Panc1 (cell line): ENCODE data around the gene RARS2. TPM values are rescaled to one million over a fixed set of nuclear protein-coding genes. Genes with fewer than 3 reads are reported as not detected.

Experiments
- ATAC-seq: fragments of 200-7000 bp; cut with Tn5 transposase; 2 replicates; pipeline ENCODE4 v1.9.1; 2020; ENCODE audit warnings: mild to moderate bottlenecking, moderate library complexity
- BruUV-seq: library from RNA; stranded (reverse); fragments of 400-500 nt; replicated peaks from 2 replicates; lab custom pipeline; 2021; lab: Mats Ljungman, UMichigan
- CTCF ChIA-PET: fragments of 300-600 bp; sonication (Branson Sonifier 250); formaldehyde crosslinking; loops from one replicate; lab custom pipeline; 2022; ENCODE audit warnings: antibody characterized with exemption; lab: Charles Lee
- POLR2A ChIA-PET: fragments of 300-600 bp; sonication (Branson Sonifier 250); formaldehyde crosslinking; loops from one replicate; lab custom pipeline; 2022; ENCODE audit warnings: antibody characterized with exemption; lab: Charles Lee
- DNase-seq: peaks from one replicate; pipeline ENCODE4 v3.0.0-alpha.2; 2010; ENCODE audit warnings: low read depth, low spot score
- H3K27ac ChIP-seq: 2 replicates; pipeline ENCODE4 v1.5.1; 2011; ENCODE audit warnings: mild to moderate bottlenecking, low read length, inconsistent platforms
- H3K27me3 ChIP-seq: fragments of 200-500 bp; sonication (Bioruptor generic); 2 replicates; pipeline ENCODE4 v1.6.0; 2014; ENCODE audit warnings: low read length, inconsistent platforms; ENCODE audit not compliant: control insufficient read depth, insufficient read depth
- H3K36me3 ChIP-seq: fragments of 200-500 bp; sonication (Bioruptor generic); 2 replicates; pipeline ENCODE4 v1.5.1; 2014; ENCODE audit warnings: inconsistent platforms, mild to moderate bottlenecking, low read length, moderate library complexity; ENCODE audit not compliant: control insufficient read depth, insufficient read depth
- H3K4me1 ChIP-seq: 2 replicates; pipeline ENCODE4 v1.5.1; 2011; ENCODE audit warnings: inconsistent platforms, mild to moderate bottlenecking, low read length, moderate library complexity; ENCODE audit not compliant: control insufficient read depth, insufficient read depth
- H3K4me3 ChIP-seq, 2 experiments: 2 replicates each; pipeline ENCODE4 v1.5.1; 2011 to 2012; ENCODE audit warnings: low read depth in 2 of 2, low read length in 2 of 2, mild to moderate bottlenecking in 2 of 2, inconsistent platforms in 1 of 2, moderate library complexity in 1 of 2
- H3K9me3 ChIP-seq: fragments of 200-500 bp; sonication (Bioruptor generic); 2 replicates; pipeline ENCODE4 v1.5.1; 2014; ENCODE audit warnings: low read depth, mild to moderate bottlenecking, inconsistent platforms, low read length, moderate library complexity; ENCODE audit not compliant: control insufficient read depth, insufficient read depth
- POLR2AphosphoS5 ChIP-seq: IDR thresholded peaks from 2 replicates; pipeline ENCODE4 v1.6.1; 2012; ENCODE audit warnings: mild to moderate bottlenecking, low read depth, low read length, moderate library complexity
- SIN3A ChIP-seq: IDR thresholded peaks from 2 replicates; pipeline ENCODE4 v1.6.1; 2012; ENCODE audit warnings: low read depth, mild to moderate bottlenecking, low read length, moderate library complexity, borderline replicate concordance; ENCODE audit not compliant: insufficient read depth
- TCF7L2 ChIP-seq: IDR thresholded peaks from 2 replicates; pipeline ENCODE4 v1.6.1; 2011; ENCODE audit warnings: mild to moderate bottlenecking, low read depth, low read length, inconsistent platforms
- in situ Hi-C: cut with HindIII; loops from 2 replicates; pipeline ENCODE4 v1.10.0; 2016; ENCODE audit warnings: low sequenced_read_pairs, low pct_unique_long_range_greater_than_20kb
- intact Hi-C: fragments of 100-400 bp; cut with micrococcal nuclease; formaldehyde crosslinking; loops from one replicate; pipeline ENCODE4 v1.10.0; 2022; ENCODE audit not compliant: unreplicated experiment
- total RNA-seq: library from RNA; stranded (reverse); gene quantifications from one replicate; pipeline ENCODE4 v1.2.1, GENCODE V29; 2021; ENCODE audit not compliant: unreplicated experiment
- TF ChIP-seq, protein P1 (sequence below), 2 experiments: IDR thresholded peaks; 2 replicates each; pipeline ENCODE4 v1.6.1; 2011 to 2012; ENCODE audit warnings: low read depth in 2 of 2, control low read depth in 1 of 2, low read length in 1 of 2, mild to moderate bottlenecking in 1 of 2, moderate library complexity in 1 of 2; ENCODE audit not compliant: insufficient read depth in 1 of 2
- TF ChIP-seq, protein P2 (sequence below): fragments of 450-650 bp; IDR thresholded peaks from 2 replicates; pipeline ENCODE4 v1.5.1; 2017; ENCODE audit warnings: mild to moderate bottlenecking

The RARS2 gene
- total RNA-seq, 1 experiment from 2014 or later = 38.3 TPM

DNA sequence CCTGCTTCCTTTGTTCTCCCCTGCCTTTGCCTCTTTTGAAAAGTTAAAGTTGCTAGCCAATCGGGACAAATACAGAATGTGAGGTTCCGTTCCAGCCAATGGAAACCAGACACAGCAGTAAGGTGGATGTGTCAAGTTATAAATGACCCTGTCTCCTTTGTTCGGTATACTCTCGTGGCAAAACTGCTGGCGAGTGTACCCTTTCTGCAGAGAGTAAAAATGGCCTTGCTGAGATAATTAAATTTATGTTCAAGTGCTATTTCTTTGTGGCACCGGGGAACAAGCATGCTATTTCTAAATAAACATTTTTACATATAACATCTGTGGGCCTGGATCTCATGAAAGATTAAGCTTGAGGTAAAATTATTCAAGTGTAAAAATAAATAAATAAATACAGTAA is 50.2 kb downstream of the RARS2 start:
- no peak for DNase-seq
- TF ChIP-seq, protein P1, sequence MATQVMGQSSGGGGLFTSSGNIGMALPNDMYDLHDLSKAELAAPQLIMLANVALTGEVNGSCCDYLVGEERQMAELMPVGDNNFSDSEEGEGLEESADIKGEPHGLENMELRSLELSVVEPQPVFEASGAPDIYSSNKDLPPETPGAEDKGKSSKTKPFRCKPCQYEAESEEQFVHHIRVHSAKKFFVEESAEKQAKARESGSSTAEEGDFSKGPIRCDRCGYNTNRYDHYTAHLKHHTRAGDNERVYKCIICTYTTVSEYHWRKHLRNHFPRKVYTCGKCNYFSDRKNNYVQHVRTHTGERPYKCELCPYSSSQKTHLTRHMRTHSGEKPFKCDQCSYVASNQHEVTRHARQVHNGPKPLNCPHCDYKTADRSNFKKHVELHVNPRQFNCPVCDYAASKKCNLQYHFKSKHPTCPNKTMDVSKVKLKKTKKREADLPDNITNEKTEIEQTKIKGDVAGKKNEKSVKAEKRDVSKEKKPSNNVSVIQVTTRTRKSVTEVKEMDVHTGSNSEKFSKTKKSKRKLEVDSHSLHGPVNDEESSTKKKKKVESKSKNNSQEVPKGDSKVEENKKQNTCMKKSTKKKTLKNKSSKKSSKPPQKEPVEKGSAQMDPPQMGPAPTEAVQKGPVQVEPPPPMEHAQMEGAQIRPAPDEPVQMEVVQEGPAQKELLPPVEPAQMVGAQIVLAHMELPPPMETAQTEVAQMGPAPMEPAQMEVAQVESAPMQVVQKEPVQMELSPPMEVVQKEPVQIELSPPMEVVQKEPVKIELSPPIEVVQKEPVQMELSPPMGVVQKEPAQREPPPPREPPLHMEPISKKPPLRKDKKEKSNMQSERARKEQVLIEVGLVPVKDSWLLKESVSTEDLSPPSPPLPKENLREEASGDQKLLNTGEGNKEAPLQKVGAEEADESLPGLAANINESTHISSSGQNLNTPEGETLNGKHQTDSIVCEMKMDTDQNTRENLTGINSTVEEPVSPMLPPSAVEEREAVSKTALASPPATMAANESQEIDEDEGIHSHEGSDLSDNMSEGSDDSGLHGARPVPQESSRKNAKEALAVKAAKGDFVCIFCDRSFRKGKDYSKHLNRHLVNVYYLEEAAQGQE (IDR thresholded peaks at IDR 0.05; ENCODE audit: insufficient read depth in 1 of 2, low read depth in 2 of 2, low read length in 1 of 2) = no peak
- TF ChIP-seq, protein P2, sequence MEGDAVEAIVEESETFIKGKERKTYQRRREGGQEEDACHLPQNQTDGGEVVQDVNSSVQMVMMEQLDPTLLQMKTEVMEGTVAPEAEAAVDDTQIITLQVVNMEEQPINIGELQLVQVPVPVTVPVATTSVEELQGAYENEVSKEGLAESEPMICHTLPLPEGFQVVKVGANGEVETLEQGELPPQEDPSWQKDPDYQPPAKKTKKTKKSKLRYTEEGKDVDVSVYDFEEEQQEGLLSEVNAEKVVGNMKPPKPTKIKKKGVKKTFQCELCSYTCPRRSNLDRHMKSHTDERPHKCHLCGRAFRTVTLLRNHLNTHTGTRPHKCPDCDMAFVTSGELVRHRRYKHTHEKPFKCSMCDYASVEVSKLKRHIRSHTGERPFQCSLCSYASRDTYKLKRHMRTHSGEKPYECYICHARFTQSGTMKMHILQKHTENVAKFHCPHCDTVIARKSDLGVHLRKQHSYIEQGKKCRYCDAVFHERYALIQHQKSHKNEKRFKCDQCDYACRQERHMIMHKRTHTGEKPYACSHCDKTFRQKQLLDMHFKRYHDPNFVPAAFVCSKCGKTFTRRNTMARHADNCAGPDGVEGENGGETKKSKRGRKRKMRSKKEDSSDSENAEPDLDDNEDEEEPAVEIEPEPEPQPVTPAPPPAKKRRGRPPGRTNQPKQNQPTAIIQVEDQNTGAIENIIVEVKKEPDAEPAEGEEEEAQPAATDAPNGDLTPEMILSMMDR = no peak
- no peak for TF ChIP-seq TCF7L2
- TF ChIP-seq SIN3A = no peak
- no peak for TF ChIP-seq POLR2AphosphoS5
- Histone ChIP-seq H3K4me1 (no peaks in the 10 kb centered on the region), H3K27me3 (no peaks in the 10 kb centered on the region), H3K36me3 (peaks cover 3% of the 10 kb centered on the region), H3K4me3 (no peak overlapping the region), H3K9me3 (no peaks in the 10 kb centered on the region), H3K27ac (no peak overlapping the region)
- no peak for ATAC-seq
- intact Hi-C loops (no loop called here), in situ Hi-C loops (no loop called here)
- CTCF ChIA-PET = no interaction called here
- POLR2A ChIA-PET = no interaction called here
- BruUV-seq = no TSS peak

DNA sequence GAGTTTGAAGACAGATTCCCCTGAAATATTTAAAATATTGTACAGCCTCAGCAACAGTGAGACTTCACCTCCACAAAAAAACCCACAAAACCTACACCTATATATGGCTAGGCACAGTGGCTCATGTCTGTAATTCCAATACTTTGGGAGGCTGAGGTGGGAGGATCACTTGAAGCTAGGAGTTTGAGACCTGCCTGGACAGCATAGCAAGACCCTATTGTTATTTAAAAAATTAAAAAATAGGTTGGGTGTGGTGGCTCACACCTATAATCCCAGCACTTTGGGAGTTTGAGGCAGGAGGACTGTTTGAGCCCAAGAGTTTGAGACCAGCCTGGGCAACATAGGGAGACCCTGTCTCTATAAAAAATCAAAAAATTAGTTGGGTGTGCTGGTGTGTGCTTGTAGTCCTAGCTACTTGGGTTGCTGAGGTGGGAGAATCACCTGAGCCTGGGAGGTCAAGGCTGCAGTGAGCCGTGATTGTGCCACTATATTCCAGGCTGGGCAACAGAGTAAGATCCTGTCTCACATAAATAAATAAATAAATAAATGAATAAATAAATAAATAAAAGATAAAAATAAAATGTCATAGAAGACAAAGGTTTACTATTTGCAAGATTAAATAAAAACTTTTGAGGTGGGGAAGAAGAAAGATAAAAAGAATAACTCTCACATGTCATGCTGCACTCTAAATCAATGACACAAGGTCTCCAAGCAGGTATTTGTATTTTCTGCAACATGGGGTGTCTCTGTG is 51.1 kb downstream of the RARS2 start:
- no peak overlapping the region for H3K4me3 ChIP-seq
- no peak overlapping the region for H3K27ac ChIP-seq
- POLR2A ChIA-PET = interaction anchor here (0.5 to 0.6 kb wide), 2 partner anchors 19 to 27 kb away, joined by 3 to 6 read pairs; no protein-coding TSS in a partner anchor
- TF ChIP-seq SIN3A = no peak
- TF ChIP-seq TCF7L2 = no peak
- TF ChIP-seq, protein P1 (IDR thresholded peaks at IDR 0.05; ENCODE audit: insufficient read depth in 1 of 2, low read depth in 2 of 2, low read length in 1 of 2) = no peak
- TF ChIP-seq, protein P2 = no peak
- TF ChIP-seq POLR2AphosphoS5 = no peak
- no peak for DNase-seq
- no peak for ATAC-seq
- in situ Hi-C loops = no loop called here
- no peaks in the 10 kb centered on the region for H3K27me3 ChIP-seq
- BruUV-seq = no TSS peak
- H3K36me3 ChIP-seq = peaks cover 3% of the 10 kb centered on the region; the same call in 1 of the 2 replicates
- H3K9me3 ChIP-seq = no peaks in the 10 kb centered on the region
- no peaks in the 10 kb centered on the region for H3K4me1 ChIP-seq
- intact Hi-C loops = no loop called here
- CTCF ChIA-PET = no interaction called here
